IgD-negative memory B cell (primary cell): Measurements from ENCODE around the gene ULBP2. TPM values are rescaled to one million over a fixed set of nuclear protein-coding genes. Genes with fewer than 3 reads are reported as not detected.
A peak's percentile ranks its signal among the peaks of the same experiment; 100 is the strongest.
"Not testable (repeated sequence)": the region's sequence is repeated elsewhere in the genome, so short reads cannot be mapped to it uniquely, and the experiment has no call there.

Source experiments
- H3K27ac Mint-ChIP-seq, 3 donors: one replicate each; pipeline ENCODE4 v1.8.0; 2020 to 2022; ENCODE audit warnings: mild to moderate bottlenecking in 3 of 3, mixed read lengths in 3 of 3, moderate library complexity in 1 of 3
- H3K27me3 Mint-ChIP-seq: one replicate; pipeline ENCODE4 v1.8.0; 2021; ENCODE audit warnings: mixed read lengths
- H3K36me3 Mint-ChIP-seq: one replicate; pipeline ENCODE4 v1.8.0; 2020; ENCODE audit warnings: mild to moderate bottlenecking, mixed read lengths
- H3K4me1 Mint-ChIP-seq, 3 donors: one replicate each; pipeline ENCODE4 v1.8.0; 2020 to 2022; ENCODE audit warnings: mixed read lengths in 3 of 3, mild to moderate bottlenecking in 1 of 3
- H3K4me3 Mint-ChIP-seq, 4 donors: one replicate each; pipeline ENCODE4 v1.8.0; 2020 to 2022; ENCODE audit warnings: mild to moderate bottlenecking in 4 of 4, mixed read lengths in 4 of 4, moderate library complexity in 3 of 4
- H3K9me3 Mint-ChIP-seq, 3 donors: one replicate each; pipeline ENCODE4 v1.8.0; 2020 to 2021; ENCODE audit warnings: mixed read lengths in 3 of 3, mild to moderate bottlenecking in 1 of 3
- polyA plus RNA-seq: library from polyadenylated mRNA; unstranded; fragments of 300-500 nt; fragmentation: Illumina TruSeq; gene quantifications from one replicate; pipeline ENCODE4 v1.2.3, GENCODE V29; 2021

The ULBP2 gene
- polyA plus RNA-seq, 1 donor from 2014 or later: 0.33 TPM

DNA sequence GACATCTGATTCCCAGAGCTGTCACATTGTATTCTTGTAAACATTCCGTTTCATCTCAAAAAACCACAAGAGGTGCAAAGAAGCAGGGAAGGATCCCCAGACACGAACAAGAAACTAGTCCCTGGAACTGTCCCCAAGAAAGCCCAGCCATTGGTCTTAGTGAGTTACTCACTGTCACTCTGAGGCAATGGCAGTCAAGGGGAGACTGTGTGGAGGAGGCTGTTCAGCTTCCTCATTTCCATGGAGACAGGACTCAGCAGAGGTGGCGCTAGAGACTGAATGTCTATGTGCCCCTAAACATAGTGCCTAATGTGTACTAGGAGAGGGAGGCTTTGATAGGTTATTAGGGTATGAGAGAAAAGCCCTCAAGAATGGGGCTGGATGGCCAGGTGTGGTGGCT, 33.0 kb downstream of the ULBP2 start:
- H3K4me1 Mint-ChIP-seq: peaks cover 0 to 2% (median 0%) of the 10 kb centered on the region in 3 donors
- H3K36me3 Mint-ChIP-seq: peaks cover 2% of the 10 kb centered on the region
- H3K4me3 Mint-ChIP-seq: no peak overlapping the region
- peaks cover 38% of the 10 kb centered on the region for H3K27me3 Mint-ChIP-seq
- peaks cover 0 to 4% (median 0%) of the 10 kb centered on the region in 3 donors for H3K9me3 Mint-ChIP-seq
- no peak overlapping the region for H3K27ac Mint-ChIP-seq

- Mint-ChIP-seq H3K9me3 (peaks cover 0 to 4% (median 0%) of the 10 kb centered on the region in 3 donors), H3K4me3 (no peak overlapping the region), H3K4me1 (peaks cover 0 to 2% (median 0%) of the 10 kb centered on the region in 3 donors), H3K27me3 (peaks cover 33% of the 10 kb centered on the region), H3K27ac (no peak overlapping the region), H3K36me3 (peaks cover 2% of the 10 kb centered on the region)
Observed at GRCh38 chr6:149975400-149975799, 33.6 kb downstream of the ULBP2 start.

- Mint-ChIP-seq H3K36me3 (peaks cover 2% of the 10 kb centered on the region), H3K9me3 (peaks cover 0 to 1% (median 0%) of the 10 kb centered on the region in 3 donors), H3K27me3 (peaks cover 33% of the 10 kb centered on the region), H3K27ac (no peak overlapping the region), H3K4me1 (peaks cover 0 to 4% (median 2%) of the 10 kb centered on the region in 3 donors), H3K4me3 (no peak overlapping the region)
Observed at GRCh38 chr6:149977221-149977620, 35.4 kb downstream of the ULBP2 start.

DNA sequence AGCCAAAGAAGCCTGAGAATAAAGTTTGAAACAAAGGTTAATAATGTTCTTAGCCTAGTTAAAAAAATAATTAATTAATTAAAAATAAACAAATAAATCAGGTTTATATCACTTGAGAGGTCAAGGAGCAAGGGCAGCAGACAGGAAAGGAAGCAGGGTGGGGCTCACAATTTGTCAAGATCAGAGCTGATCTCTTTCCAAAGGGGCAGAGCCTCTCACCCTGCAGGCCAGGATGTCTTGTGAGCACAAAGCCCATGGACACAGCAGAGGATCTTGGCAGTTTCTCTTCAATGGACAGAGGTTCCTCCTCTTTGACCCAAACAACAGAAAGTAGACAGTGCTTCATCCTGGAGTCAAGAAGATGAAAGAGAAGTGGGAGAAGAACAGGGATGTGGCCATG, 36.8 kb downstream of the ULBP2 start:
- H3K36me3 Mint-ChIP-seq: peaks cover 3% of the 10 kb centered on the region
- H3K27ac Mint-ChIP-seq: peak overlapping the region in 1 of 3 donors; percentile 33
- peaks cover 0 to 4% (median 2%) of the 10 kb centered on the region in 3 donors for H3K4me1 Mint-ChIP-seq
- H3K9me3 Mint-ChIP-seq: peaks cover 0 to 1% (median 0%) of the 10 kb centered on the region in 3 donors
- H3K4me3 Mint-ChIP-seq: no peak overlapping the region
- peaks cover 37% of the 10 kb centered on the region for H3K27me3 Mint-ChIP-seq

GRCh38 chr6:149979293-149979692, 37.5 kb downstream of the ULBP2 start:
- Mint-ChIP-seq H3K4me1 (peaks cover 0 to 4% (median under 1%) of the 10 kb centered on the region in 3 donors), H3K27ac (no peak overlapping the region), H3K27me3 (peaks cover 35% of the 10 kb centered on the region), H3K9me3 (peaks cover 0 to 1% (median 0%) of the 10 kb centered on the region in 3 donors), H3K4me3 (no peak overlapping the region), H3K36me3 (peaks cover 3% of the 10 kb centered on the region)

GRCh38 chr6:149983145-149983544, 41.3 kb downstream of the ULBP2 start:
- Mint-ChIP-seq H3K4me1 (peaks cover 0 to 4% (median 0%) of the 10 kb centered on the region in 3 donors), H3K27me3 (peaks cover 59% of the 10 kb centered on the region), H3K4me3 (peak overlapping the region in 1 of 4 donors; percentile 5), H3K9me3 (peaks cover 0 to 2% (median 0%) of the 10 kb centered on the region in 3 donors), H3K27ac (no peak overlapping the region), H3K36me3 (peaks cover 2% of the 10 kb centered on the region)

GRCh38 chr6:149984773-149985172, 43.0 kb downstream of the ULBP2 start:
- H3K36me3 Mint-ChIP-seq: peaks cover 2% of the 10 kb centered on the region
- peaks cover 2 to 8% (median 5%) of the 10 kb centered on the region in 3 donors for H3K4me1 Mint-ChIP-seq
- H3K27me3 Mint-ChIP-seq: peaks cover 65% of the 10 kb centered on the region
- H3K4me3 Mint-ChIP-seq: no peak overlapping the region
- peaks cover 0 to 11% (median 2%) of the 10 kb centered on the region in 3 donors for H3K9me3 Mint-ChIP-seq
- H3K27ac Mint-ChIP-seq: peak overlapping the region in 1 of 3 donors; percentile 51

- H3K27me3 Mint-ChIP-seq: peaks cover 72% of the 10 kb centered on the region
- peaks cover 5 to 13% (median 11%) of the 10 kb centered on the region in 3 donors for H3K4me1 Mint-ChIP-seq
- peak overlapping the region in 2 of 3 donors; percentile 51 to 53 for H3K27ac Mint-ChIP-seq
- peaks cover 0 to 13% (median 2%) of the 10 kb centered on the region in 3 donors for H3K9me3 Mint-ChIP-seq
- H3K36me3 Mint-ChIP-seq: peaks cover 2% of the 10 kb centered on the region
- H3K4me3 Mint-ChIP-seq: no peak overlapping the region
Observed at GRCh38 chr6:149985481-149985937, 43.7 kb downstream of the ULBP2 start.

- Mint-ChIP-seq H3K4me3 (no peak overlapping the region), H3K27me3 (peaks cover 75% of the 10 kb centered on the region), H3K9me3 (peaks cover 0 to 13% (median 2%) of the 10 kb centered on the region in 3 donors), H3K27ac (no peak overlapping the region), H3K4me1 (peaks cover 11 to 21% (median 21%) of the 10 kb centered on the region in 3 donors), H3K36me3 (peaks cover 2% of the 10 kb centered on the region)
Observed at GRCh38 chr6:149987602-149988107, 45.8 kb downstream of the ULBP2 start.

DNA sequence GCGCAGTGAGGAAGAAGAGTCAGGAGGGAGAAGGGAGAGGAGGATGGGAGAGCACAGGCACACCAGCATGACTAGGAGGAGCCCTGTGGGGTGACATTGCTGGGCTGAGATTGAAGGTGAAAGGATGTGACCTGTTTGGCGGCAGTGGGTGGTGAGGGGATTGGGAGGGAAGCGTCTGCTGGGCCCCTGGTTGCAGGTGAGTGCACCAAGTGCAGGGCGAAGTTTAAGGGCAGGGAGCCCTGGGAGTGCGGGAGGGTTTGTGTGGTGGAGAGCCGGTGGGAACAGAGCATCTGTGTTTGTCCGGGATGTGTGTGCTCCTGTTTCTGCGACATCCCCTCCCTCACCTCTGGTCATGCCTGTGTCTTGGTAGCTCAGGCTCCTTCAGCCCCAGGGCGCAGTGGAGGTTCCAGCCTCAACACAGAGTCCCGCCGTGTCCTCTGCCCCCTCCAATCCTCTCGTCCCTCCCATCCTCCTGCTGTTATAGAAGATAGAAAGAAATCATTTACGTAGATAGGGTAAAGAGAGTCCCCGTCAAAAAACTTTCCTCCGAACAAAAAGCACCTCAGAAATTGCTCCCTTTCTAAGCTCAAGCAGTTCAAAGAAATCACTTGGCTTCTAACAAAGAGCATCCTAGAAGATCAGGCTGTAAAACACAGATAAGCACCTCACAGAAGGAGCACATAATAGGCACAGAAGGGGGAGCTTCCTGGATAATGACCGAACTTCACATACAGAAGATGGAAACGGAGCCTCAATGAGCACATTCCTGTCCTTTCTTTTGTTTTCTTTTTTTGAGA, 46.9 kb downstream of the ULBP2 start:
- Mint-ChIP-seq H3K36me3 (no peaks in the 10 kb centered on the region), H3K9me3 (peaks cover 0 to 13% (median 2%) of the 10 kb centered on the region in 3 donors), H3K27ac (peak overlapping the region in 1 of 3 donors; percentile 53), H3K4me1 (peaks cover 11 to 21% (median 21%) of the 10 kb centered on the region in 3 donors), H3K4me3 (peak overlapping the region in 3 of 4 donors; percentile 15 to 72 (median 54)), H3K27me3 (peaks cover 67% of the 10 kb centered on the region)

GRCh38 chr6:149990212-149990660, 48.4 kb downstream of the ULBP2 start:
- Mint-ChIP-seq H3K27me3 (peaks cover 62% of the 10 kb centered on the region), H3K27ac (peak overlapping the region; percentile 65 to 87 (median 76)), H3K4me1 (peaks cover 11 to 21% (median 21%) of the 10 kb centered on the region in 3 donors), H3K9me3 (peaks cover 0 to 13% (median 2%) of the 10 kb centered on the region in 3 donors), H3K36me3 (no peaks in the 10 kb centered on the region), H3K4me3 (peak overlapping the region; percentile 82 to 91 (median 88))

GRCh38 chr6:149990661-149991471, 49.1 kb downstream of the ULBP2 start:
- H3K4me3 Mint-ChIP-seq: peak overlapping the region; percentile 82 to 91 (median 88)
- H3K36me3 Mint-ChIP-seq: no peaks in the 10 kb centered on the region
- peaks cover 59% of the 10 kb centered on the region for H3K27me3 Mint-ChIP-seq
- peaks cover 0 to 13% (median 2%) of the 10 kb centered on the region in 3 donors for H3K9me3 Mint-ChIP-seq
- peaks cover 11 to 21% (median 21%) of the 10 kb centered on the region in 3 donors for H3K4me1 Mint-ChIP-seq
- peak overlapping the region; percentile 65 to 87 (median 76) for H3K27ac Mint-ChIP-seq

- H3K36me3 Mint-ChIP-seq: not testable (repeated sequence)
- H3K27me3 Mint-ChIP-seq: peaks cover 53% of the 10 kb centered on the region
- peaks cover 11 to 21% (median 21%) of the 10 kb centered on the region in 3 donors for H3K4me1 Mint-ChIP-seq
- H3K9me3 Mint-ChIP-seq: peaks cover 0 to 13% (median 2%) of the 10 kb centered on the region in 3 donors
- peak overlapping the region in 2 of 3 donors; percentile 76 to 87 for H3K27ac Mint-ChIP-seq
- peak overlapping the region; percentile 82 to 91 (median 88) for H3K4me3 Mint-ChIP-seq
Observed at GRCh38 chr6:149991472-149991795, 49.6 kb downstream of the ULBP2 start.

DNA sequence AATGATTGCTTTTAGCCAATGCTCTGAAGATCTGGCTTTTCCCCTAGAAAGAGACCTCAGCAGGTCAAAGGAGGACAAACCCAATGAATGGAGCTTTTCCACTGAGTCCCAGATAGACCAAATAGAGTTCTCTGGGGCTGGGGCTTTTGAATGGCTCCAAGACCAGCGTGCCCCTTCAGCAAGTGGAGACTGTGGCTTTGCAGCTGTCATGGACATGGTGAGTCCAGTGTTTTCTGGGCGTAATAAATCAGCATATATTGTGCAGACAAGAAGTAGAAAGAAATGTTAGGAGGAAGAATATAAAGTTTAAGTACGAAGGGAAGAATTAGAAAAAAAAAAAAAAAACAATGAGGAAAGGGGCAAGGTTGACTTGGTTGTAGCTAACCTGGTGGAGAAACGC, 50.0 kb downstream of the ULBP2 start:
- H3K9me3 Mint-ChIP-seq: peaks cover 0 to 13% (median 2%) of the 10 kb centered on the region in 3 donors
- no peaks in the 10 kb centered on the region for H3K36me3 Mint-ChIP-seq
- H3K27ac Mint-ChIP-seq: peak overlapping the region in 1 of 3 donors; percentile 76
- H3K4me3 Mint-ChIP-seq: peak overlapping the region in 3 of 4 donors; percentile 82 to 90 (median 85)
- H3K4me1 Mint-ChIP-seq: peaks cover 11 to 21% (median 21%) of the 10 kb centered on the region in 3 donors
- H3K27me3 Mint-ChIP-seq: peaks cover 50% of the 10 kb centered on the region
